Measurements from ENCODE around the gene GLOD5.

DNA sequence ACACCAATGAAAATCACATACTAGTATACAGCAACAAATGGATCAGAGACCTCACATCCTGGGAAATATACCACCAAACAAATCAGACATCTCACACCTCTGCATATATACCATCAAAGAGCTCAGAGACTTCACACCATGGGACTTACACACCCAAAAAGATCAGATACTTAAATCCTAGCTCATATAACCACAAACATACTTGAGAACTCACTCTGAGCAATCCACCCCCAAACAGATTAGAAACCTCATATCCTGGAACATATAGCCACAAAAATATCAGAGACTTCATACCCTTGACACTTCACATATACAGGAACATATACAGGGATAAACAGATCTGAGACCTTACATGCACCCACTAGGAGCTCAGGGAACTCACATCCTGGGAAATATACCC lies 32.9 kb upstream of the GLOD5 start:
- no peak for TF ChIP-seq POLR2A (IDR thresholded peaks at IDR 0.05)
- TF ChIP-seq, protein P1, sequence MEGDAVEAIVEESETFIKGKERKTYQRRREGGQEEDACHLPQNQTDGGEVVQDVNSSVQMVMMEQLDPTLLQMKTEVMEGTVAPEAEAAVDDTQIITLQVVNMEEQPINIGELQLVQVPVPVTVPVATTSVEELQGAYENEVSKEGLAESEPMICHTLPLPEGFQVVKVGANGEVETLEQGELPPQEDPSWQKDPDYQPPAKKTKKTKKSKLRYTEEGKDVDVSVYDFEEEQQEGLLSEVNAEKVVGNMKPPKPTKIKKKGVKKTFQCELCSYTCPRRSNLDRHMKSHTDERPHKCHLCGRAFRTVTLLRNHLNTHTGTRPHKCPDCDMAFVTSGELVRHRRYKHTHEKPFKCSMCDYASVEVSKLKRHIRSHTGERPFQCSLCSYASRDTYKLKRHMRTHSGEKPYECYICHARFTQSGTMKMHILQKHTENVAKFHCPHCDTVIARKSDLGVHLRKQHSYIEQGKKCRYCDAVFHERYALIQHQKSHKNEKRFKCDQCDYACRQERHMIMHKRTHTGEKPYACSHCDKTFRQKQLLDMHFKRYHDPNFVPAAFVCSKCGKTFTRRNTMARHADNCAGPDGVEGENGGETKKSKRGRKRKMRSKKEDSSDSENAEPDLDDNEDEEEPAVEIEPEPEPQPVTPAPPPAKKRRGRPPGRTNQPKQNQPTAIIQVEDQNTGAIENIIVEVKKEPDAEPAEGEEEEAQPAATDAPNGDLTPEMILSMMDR (IDR thresholded peaks at IDR 0.05) = no peak

All from vagina (tissue), 2 donors.